SK-N-SH (cell line): ENCODE measurements around the gene TACC2.

Experiments
- EP300 ChIP-seq, 2 experiments: IDR thresholded peaks; 2 replicates each; pipeline versions ENCODE4 v1.4.0 to v1.6.1; 2012; ENCODE audit warnings: borderline replicate concordance in 1 of 2, low read depth in 1 of 2, low read length in 1 of 2
- RXRA ChIP-seq: IDR thresholded peaks from 2 replicates; pipeline ENCODE4 v1.4.0; 2012; ENCODE audit warnings: low read depth, mild to moderate bottlenecking, borderline replicate concordance
- TF ChIP-seq, protein P1 (sequence below): fragments of 200-600 bp; sonication (generic); IDR thresholded peaks from 2 replicates; pipeline ENCODE4 v1.6.1; 2017; ENCODE audit warnings: antibody characterized with exemption, mild to moderate bottlenecking, moderate library complexity

DNA sequence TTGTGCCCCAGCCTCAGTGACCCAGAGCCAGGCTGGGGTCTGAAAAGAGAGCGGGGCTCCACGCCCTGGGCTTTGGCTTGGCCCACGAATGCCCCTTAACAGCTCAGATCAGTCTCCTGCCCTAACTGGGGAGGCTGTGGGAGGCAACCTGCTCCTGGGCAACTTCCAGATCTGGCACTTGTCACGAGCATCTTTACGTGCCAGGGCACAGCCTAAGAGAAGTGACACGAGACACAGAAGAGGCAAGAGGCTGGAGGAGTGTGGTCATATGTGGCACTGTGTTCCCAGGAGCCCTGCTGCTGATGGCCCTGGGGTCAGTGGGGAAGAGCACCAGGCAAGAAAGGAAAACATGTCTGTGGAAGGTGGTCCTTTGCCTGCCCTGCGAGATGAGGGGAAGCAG, 184.4 kb downstream of the TACC2 start:
- TF ChIP-seq, protein P1, sequence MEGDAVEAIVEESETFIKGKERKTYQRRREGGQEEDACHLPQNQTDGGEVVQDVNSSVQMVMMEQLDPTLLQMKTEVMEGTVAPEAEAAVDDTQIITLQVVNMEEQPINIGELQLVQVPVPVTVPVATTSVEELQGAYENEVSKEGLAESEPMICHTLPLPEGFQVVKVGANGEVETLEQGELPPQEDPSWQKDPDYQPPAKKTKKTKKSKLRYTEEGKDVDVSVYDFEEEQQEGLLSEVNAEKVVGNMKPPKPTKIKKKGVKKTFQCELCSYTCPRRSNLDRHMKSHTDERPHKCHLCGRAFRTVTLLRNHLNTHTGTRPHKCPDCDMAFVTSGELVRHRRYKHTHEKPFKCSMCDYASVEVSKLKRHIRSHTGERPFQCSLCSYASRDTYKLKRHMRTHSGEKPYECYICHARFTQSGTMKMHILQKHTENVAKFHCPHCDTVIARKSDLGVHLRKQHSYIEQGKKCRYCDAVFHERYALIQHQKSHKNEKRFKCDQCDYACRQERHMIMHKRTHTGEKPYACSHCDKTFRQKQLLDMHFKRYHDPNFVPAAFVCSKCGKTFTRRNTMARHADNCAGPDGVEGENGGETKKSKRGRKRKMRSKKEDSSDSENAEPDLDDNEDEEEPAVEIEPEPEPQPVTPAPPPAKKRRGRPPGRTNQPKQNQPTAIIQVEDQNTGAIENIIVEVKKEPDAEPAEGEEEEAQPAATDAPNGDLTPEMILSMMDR = no peak
- TF ChIP-seq RXRA (no peak), EP300 (IDR thresholded peaks at IDR 0.05; ENCODE audit: borderline replicate concordance in 1 of 2, low read depth in 1 of 2, low read length in 1 of 2) (no peak)
